ENCODE results near the gene TSACC. TPM values are rescaled to one million over a fixed set of nuclear protein-coding genes. Genes with fewer than 3 reads are reported as not detected.
A peak's percentile ranks its signal among the peaks of the same experiment; 100 is the strongest.

The TSACC gene
- total RNA-seq, 1 experiment from 2014 or later = 3.6 TPM

- no TSS peak for BruUV-seq (replicated peaks)
- no peak for DNase-seq (ENCODE audit: low read depth, low spot score)
Observed at GRCh38 chr1:156308078-156308477, 30.2 kb upstream of the TSACC start.

GRCh38 chr1:156310962-156311361, 27.4 kb upstream of the TSACC start:
- Histone ChIP-seq H3K9me3 (ENCODE audit: control insufficient read depth, insufficient read depth, low read depth, low read length) (no peaks in the 10 kb centered on the region), H3K4me1 (ENCODE audit: control insufficient read depth, insufficient read depth, low read length) (no peaks in the 10 kb centered on the region), H3K27ac (ENCODE audit: low read length) (no peak overlapping the region), H3K4me3 (ENCODE audit: low read depth in 2 of 2, low read length in 2 of 2) (no peak overlapping the region), H3K27me3 (ENCODE audit: control insufficient read depth, insufficient read depth, low read length) (no peaks in the 10 kb centered on the region), H3K36me3 (ENCODE audit: control insufficient read depth, insufficient read depth, low read length) (peaks cover 45% of the 10 kb centered on the region)
- ChIA-PET CTCF (no interaction called here), POLR2A (no interaction called here)
- peak; percentile 43 for ATAC-seq
- DNase-seq (ENCODE audit: low read depth, low spot score) = no peak
- intact Hi-C loops (cut with micrococcal nuclease; ENCODE audit: unreplicated experiment) = no loop called here
- peak; percentile 37; the same call in 1 of the 2 replicates for TF ChIP-seq POLR2AphosphoS5 (IDR thresholded peaks at IDR 0.05; ENCODE audit: low read depth, low read length)
- TF ChIP-seq SIN3A (IDR thresholded peaks at IDR 0.05; ENCODE audit: borderline replicate concordance, insufficient read depth, low read depth, low read length) = no peak
- TF ChIP-seq CTCF (IDR thresholded peaks at IDR 0.05) = no peak
- TF ChIP-seq TCF7L2 (IDR thresholded peaks at IDR 0.05; ENCODE audit: low read depth, low read length) = no peak
- TF ChIP-seq REST (IDR thresholded peaks at IDR 0.05; ENCODE audit: insufficient read depth in 1 of 2, low read depth in 2 of 2, low read length in 1 of 2) = no peak
- BruUV-seq (replicated peaks) = no TSS peak
- in situ Hi-C loops (cut with HindIII; ENCODE audit: low pct_unique_long_range_greater_than_20kb, low sequenced_read_pairs) = no loop called here

More at GRCh38 chr1:156308078-156308477, 30.2 kb upstream of the TSACC start:
- H3K9me3 ChIP-seq (ENCODE audit: control insufficient read depth, insufficient read depth, low read depth, low read length) = no peaks in the 10 kb centered on the region
- CTCF ChIA-PET = no interaction called here
- no peak for ATAC-seq
- TF ChIP-seq SIN3A (IDR thresholded peaks at IDR 0.05; ENCODE audit: borderline replicate concordance, insufficient read depth, low read depth, low read length) (no peak), REST (IDR thresholded peaks at IDR 0.05; ENCODE audit: insufficient read depth in 1 of 2, low read depth in 2 of 2, low read length in 1 of 2) (no peak), POLR2AphosphoS5 (IDR thresholded peaks at IDR 0.05; ENCODE audit: low read depth, low read length) (no peak)
- no peaks in the 10 kb centered on the region for H3K4me1 ChIP-seq (ENCODE audit: control insufficient read depth, insufficient read depth, low read length)
- POLR2A ChIA-PET = no interaction called here
- intact Hi-C loops (cut with micrococcal nuclease; ENCODE audit: unreplicated experiment) (no loop called here), in situ Hi-C loops (cut with HindIII; ENCODE audit: low pct_unique_long_range_greater_than_20kb, low sequenced_read_pairs) (no loop called here)
- H3K4me3 ChIP-seq (ENCODE audit: low read depth in 2 of 2, low read length in 2 of 2) = no peak overlapping the region
- no peak overlapping the region for H3K27ac ChIP-seq (ENCODE audit: low read length)
- no peaks in the 10 kb centered on the region for H3K27me3 ChIP-seq (ENCODE audit: control insufficient read depth, insufficient read depth, low read length)
- peaks cover 36% of the 10 kb centered on the region for H3K36me3 ChIP-seq (ENCODE audit: control insufficient read depth, insufficient read depth, low read length)

All from Panc1 (cell line).